ENCODE data around the gene TAS1R1. TPM values are rescaled to one million over a fixed set of nuclear protein-coding genes. Genes with fewer than 3 reads are reported as not detected.

The TAS1R1 gene
- not detected in 2 replicates for total RNA-seq (2014; rRNA removed; shearing (Covaris generic))
- not detected in 2 replicates for polyA plus RNA-seq (2016; fragmentation: Nextera tagmentation; extraction: Ambion mirVana)

- Histone ChIP-seq H3F3A (ENCODE audit: insufficient read depth) (no peaks in the 10 kb centered on the region), H3K9me3 (ENCODE audit: low read depth) (no peaks in the 10 kb centered on the region), H3K36me3 (ENCODE audit: low read depth) (no peaks in the 10 kb centered on the region), H3K4me1 (ENCODE audit: insufficient read depth) (peaks cover 9% of the 10 kb centered on the region), H3K79me2 (ENCODE audit: insufficient read depth) (peaks cover 36% of the 10 kb centered on the region), H3K4me2 (ENCODE audit: unreplicated experiment) (peak within 1 kb of the TSS; percentile 93), H3K27me3 (replicated peaks; ENCODE audit: insufficient read depth) (no peaks in the 10 kb centered on the region), H3K4me3 (peak within 1 kb of the TSS; percentile 99), H4K20me1 (ENCODE audit: insufficient read depth) (no peaks in the 10 kb centered on the region), H3K9me2 (ENCODE audit: insufficient read depth) (no peaks in the 10 kb centered on the region), H3K27ac (peak within 1 kb of the TSS; percentile 19; the same call in 1 of the 2 replicates), H2AFZ (peak within 1 kb of the TSS; percentile 97), H3K9ac (peak within 1 kb of the TSS; percentile 99)
- peak; percentile 35 for DNase-seq
- in situ Hi-C loops (cut with MboI), result no loop called here
- TF ChIP-seq EZH2 (IDR thresholded peaks at IDR 0.05; ENCODE audit: insufficient read depth, poor library complexity, severe bottlenecking) (no peak), EZH2phosphoT487 (IDR thresholded peaks at IDR 0.05; ENCODE audit: insufficient read depth, low read depth) (no peak)
- 59 to 60% methylated on average over 19 of the region's 19 CpGs for whole genome bisulfite sequencing, 2 experiments (ENCODE audit: low coverage in 1 of 2, low lambda C conversion rate in 2 of 2, missing lambda C conversion rate in 2 of 2)
Measured at GRCh38 chr1:6554907-6555778, at the start of gene TAS1R1. TSS of gene TAS1R1 (plus strand) at chr1:6555307. CDS start at chr1:6555374, 67 bp downstream.

DNA sequence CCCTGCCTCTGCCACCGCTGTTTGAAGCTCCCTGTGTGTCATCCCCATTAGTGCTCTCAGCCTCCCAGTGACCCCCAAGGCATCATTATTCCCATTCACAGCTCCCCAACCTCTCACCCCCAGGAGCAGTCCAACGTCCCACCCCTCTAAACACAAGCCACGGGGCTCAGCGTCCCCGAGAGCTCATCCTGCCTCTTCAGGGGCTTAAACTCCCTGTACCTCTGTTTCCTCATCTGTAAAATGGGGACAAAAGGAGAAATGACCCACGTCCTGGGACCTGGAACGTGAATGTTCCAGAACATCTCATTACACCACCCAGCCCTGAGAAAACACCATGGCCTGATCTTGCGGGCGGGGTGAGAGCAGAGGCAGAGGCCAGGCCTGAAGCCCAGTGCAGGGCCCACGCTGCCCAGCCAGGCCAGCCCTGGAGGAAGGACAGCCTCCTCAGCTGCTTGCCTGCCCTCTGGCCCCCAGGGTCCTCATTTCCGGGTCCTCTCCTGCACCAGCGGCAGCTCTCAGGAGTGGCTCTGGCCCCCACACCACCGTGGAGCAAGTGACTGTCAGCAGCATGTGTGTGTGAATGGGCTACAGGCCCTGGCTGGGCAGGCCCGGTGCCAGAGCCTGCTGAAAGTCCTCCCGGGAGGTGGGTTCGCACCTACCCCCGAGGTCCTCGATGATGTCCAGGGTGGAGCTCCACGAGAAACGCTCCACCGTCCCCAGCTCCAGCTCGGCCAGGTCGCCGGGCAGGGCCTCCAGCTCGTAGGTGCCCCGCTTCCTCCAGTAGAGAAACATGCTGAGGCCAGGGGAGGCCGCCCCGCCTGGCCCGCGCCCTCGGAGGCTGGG, 49.5 kb upstream of the TAS1R1 start:
- H3K4me1 ChIP-seq (ENCODE audit: insufficient read depth), result no peaks in the 10 kb centered on the region
- in situ Hi-C loops (cut with MboI), result no loop called here

GRCh38 chr1:6506210-6507036, 48.7 kb upstream of the TAS1R1 start:
- H3K9ac ChIP-seq, result no peak overlapping the region
- H3K27ac ChIP-seq, result no peak overlapping the region
- H3K4me2 ChIP-seq (ENCODE audit: unreplicated experiment), result no peak overlapping the region
- no peaks in the 10 kb centered on the region for H4K20me1 ChIP-seq (ENCODE audit: insufficient read depth)
- H2AFZ ChIP-seq, result no peak overlapping the region
- H3K79me2 ChIP-seq (ENCODE audit: insufficient read depth), result no peaks in the 10 kb centered on the region
- no peaks in the 10 kb centered on the region for H3F3A ChIP-seq (ENCODE audit: insufficient read depth)
- H3K36me3 ChIP-seq (ENCODE audit: low read depth), result no peaks in the 10 kb centered on the region
- no peaks in the 10 kb centered on the region for H3K9me3 ChIP-seq (ENCODE audit: low read depth)
- WGBS, 2 experiments (ENCODE audit: low coverage in 1 of 2, low lambda C conversion rate in 2 of 2, missing lambda C conversion rate in 2 of 2), result 71% methylated on average over 19 to 30 of the region's 31 CpGs
- H3K4me3 ChIP-seq, result no peak overlapping the region
- no peak for DNase-seq
- H3K27me3 ChIP-seq (replicated peaks; ENCODE audit: insufficient read depth), result no peaks in the 10 kb centered on the region
- TF ChIP-seq EZH2phosphoT487 (IDR thresholded peaks at IDR 0.05; ENCODE audit: insufficient read depth, low read depth), result no peak
- TF ChIP-seq EZH2 (IDR thresholded peaks at IDR 0.05; ENCODE audit: insufficient read depth, poor library complexity, severe bottlenecking), result no peak
- in situ Hi-C loops (cut with MboI), result no loop called here
- no peaks in the 10 kb centered on the region for H3K4me1 ChIP-seq (ENCODE audit: insufficient read depth)
- H3K9me2 ChIP-seq (ENCODE audit: insufficient read depth), result no peaks in the 10 kb centered on the region

More for the DNA sequence above, 49.5 kb upstream of the TAS1R1 start:
- Histone ChIP-seq H3K36me3 (ENCODE audit: low read depth) (no peaks in the 10 kb centered on the region), H3K27me3 (replicated peaks; ENCODE audit: insufficient read depth) (no peaks in the 10 kb centered on the region), H3K9ac (no peak overlapping the region), H3K79me2 (ENCODE audit: insufficient read depth) (no peaks in the 10 kb centered on the region), H2AFZ (no peak overlapping the region), H3F3A (ENCODE audit: insufficient read depth) (no peaks in the 10 kb centered on the region), H3K9me3 (ENCODE audit: low read depth) (no peaks in the 10 kb centered on the region), H3K4me2 (ENCODE audit: unreplicated experiment) (no peak overlapping the region), H3K27ac (no peak overlapping the region), H3K9me2 (ENCODE audit: insufficient read depth) (no peaks in the 10 kb centered on the region), H4K20me1 (ENCODE audit: insufficient read depth) (no peaks in the 10 kb centered on the region), H3K4me3 (no peak overlapping the region)
- 69 to 80% methylated on average over 19 to 31 of the region's 31 CpGs for WGBS, 2 experiments (ENCODE audit: low coverage in 1 of 2, low lambda C conversion rate in 2 of 2, missing lambda C conversion rate in 2 of 2)
- DNase-seq, result no peak
- no peak for TF ChIP-seq EZH2phosphoT487 (IDR thresholded peaks at IDR 0.05; ENCODE audit: insufficient read depth, low read depth)
- no peak for TF ChIP-seq EZH2 (IDR thresholded peaks at IDR 0.05; ENCODE audit: insufficient read depth, poor library complexity, severe bottlenecking)

DNA sequence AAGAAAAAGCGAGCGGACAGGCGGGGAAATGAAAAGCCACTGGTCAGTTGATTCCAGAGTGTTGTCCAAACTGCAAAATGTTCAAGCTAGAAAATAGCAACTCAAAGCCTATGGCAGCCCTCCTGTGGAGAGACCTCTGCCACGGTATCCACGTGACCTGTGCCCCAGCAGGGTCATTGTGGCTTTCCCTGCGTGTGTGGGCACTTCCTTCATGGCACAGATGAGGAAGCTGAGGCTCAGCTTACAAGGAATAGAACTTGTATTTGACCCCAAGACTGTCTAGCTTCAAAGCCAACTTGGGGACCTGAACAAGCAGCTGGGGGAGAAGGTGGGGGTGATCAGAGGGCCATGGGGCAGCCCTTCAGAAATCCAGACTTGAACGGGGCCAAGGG, 48.1 kb upstream of the TAS1R1 start:
- in situ Hi-C loops (cut with MboI), result no loop called here
- no peak overlapping the region for H3K9ac ChIP-seq

More for the DNA sequence above, 48.1 kb upstream of the TAS1R1 start:
- Histone ChIP-seq H3K9me2 (ENCODE audit: insufficient read depth) (no peaks in the 10 kb centered on the region), H4K20me1 (ENCODE audit: insufficient read depth) (no peaks in the 10 kb centered on the region), H3F3A (ENCODE audit: insufficient read depth) (no peaks in the 10 kb centered on the region), H3K79me2 (ENCODE audit: insufficient read depth) (no peaks in the 10 kb centered on the region), H2AFZ (no peak overlapping the region), H3K27me3 (replicated peaks; ENCODE audit: insufficient read depth) (no peaks in the 10 kb centered on the region), H3K36me3 (ENCODE audit: low read depth) (no peaks in the 10 kb centered on the region), H3K4me2 (ENCODE audit: unreplicated experiment) (no peak overlapping the region), H3K9me3 (ENCODE audit: low read depth) (no peaks in the 10 kb centered on the region), H3K4me1 (ENCODE audit: insufficient read depth) (no peaks in the 10 kb centered on the region), H3K4me3 (no peak overlapping the region), H3K27ac (no peak overlapping the region)
- DNase-seq, result no peak
- TF ChIP-seq EZH2phosphoT487 (IDR thresholded peaks at IDR 0.05; ENCODE audit: insufficient read depth, low read depth) (no peak), EZH2 (IDR thresholded peaks at IDR 0.05; ENCODE audit: insufficient read depth, poor library complexity, severe bottlenecking) (no peak)
- 71 to 75% methylated on average over 7 of the region's 7 CpGs for WGBS, 2 experiments (ENCODE audit: low coverage in 1 of 2, low lambda C conversion rate in 2 of 2, missing lambda C conversion rate in 2 of 2)
